HAP-1 (cell line): ENCODE results near the gene FOXN3.
"Not testable (repeated sequence)": the region's sequence is repeated elsewhere in the genome, so short reads cannot be mapped to it uniquely, and the experiment has no call there.

Experiments used
- DNase-seq, 2 experiments: peaks; one replicate each; pipeline ENCODE4 v3.0.0-alpha.2; 2016 to 2020; ENCODE audit warnings: low spot score in 2 of 2
- H3K27me3 ChIP-seq: fragments of 250-450 bp; sonication (Bioruptor Pico); 2 replicates; pipeline ENCODE4 v1.5.1; 2020; ENCODE audit warnings: low read depth, mild to moderate bottlenecking, moderate library complexity
- H3K36me3 ChIP-seq: fragments of 250-450 bp; sonication (Bioruptor Pico); replicated peaks from 2 replicates; pipeline ENCODE4 v1.5.1; 2020; ENCODE audit warnings: mild to moderate bottlenecking
- H3K4me1 ChIP-seq: fragments of 250-450 bp; sonication (Bioruptor Pico); 2 replicates; pipeline ENCODE4 v1.5.1; 2020; ENCODE audit warnings: mild to moderate bottlenecking
- H3K4me3 ChIP-seq: fragments of 250-450 bp; sonication (Bioruptor Pico); 2 replicates; pipeline ENCODE4 v1.5.1; 2020; ENCODE audit warnings: mild to moderate bottlenecking, moderate library complexity
- H3K9me3 ChIP-seq: fragments of 250-450 bp; sonication (Bioruptor Pico); 2 replicates; pipeline ENCODE4 v1.5.1; 2020; ENCODE audit warnings: mild to moderate bottlenecking, moderate library complexity
- in situ Hi-C: fragments of 300-500 bp; cut with MboI; formaldehyde crosslinking; loops from 3 replicates; pipeline ENCODE4 v1.14.3; 2020; ENCODE audit warnings: low sequenced_read_pairs, inconsistent platforms, mixed read lengths

FOXN3 gene

DNA sequence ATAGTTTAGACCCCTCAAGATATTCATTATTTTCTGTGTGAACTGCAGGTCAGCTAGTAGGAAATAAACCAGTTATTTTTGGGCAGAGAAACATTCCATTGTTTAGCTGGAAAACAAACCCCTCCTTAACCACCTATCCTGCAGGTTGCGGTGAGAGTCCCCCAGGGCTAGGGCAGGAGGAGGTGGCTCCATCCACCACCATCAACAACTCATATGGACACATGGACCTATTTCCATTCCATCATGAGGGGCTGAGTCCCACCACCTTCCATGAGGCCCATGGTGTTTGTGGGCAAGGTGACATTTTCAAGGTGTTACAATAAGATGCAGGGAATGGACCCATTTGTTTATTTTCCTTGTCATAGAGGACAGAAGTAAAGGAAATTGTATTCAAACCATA lies 160.1 kb downstream of the FOXN3 start:
- no peak for DNase-seq
- Histone ChIP-seq H3K4me3 (no peak overlapping the region), H3K9me3 (no peaks in the 10 kb centered on the region), H3K36me3 (no peaks in the 10 kb centered on the region), H3K4me1 (no peaks in the 10 kb centered on the region), H3K27me3 (no peaks in the 10 kb centered on the region)
- in situ Hi-C loops: no loop called here

DNA sequence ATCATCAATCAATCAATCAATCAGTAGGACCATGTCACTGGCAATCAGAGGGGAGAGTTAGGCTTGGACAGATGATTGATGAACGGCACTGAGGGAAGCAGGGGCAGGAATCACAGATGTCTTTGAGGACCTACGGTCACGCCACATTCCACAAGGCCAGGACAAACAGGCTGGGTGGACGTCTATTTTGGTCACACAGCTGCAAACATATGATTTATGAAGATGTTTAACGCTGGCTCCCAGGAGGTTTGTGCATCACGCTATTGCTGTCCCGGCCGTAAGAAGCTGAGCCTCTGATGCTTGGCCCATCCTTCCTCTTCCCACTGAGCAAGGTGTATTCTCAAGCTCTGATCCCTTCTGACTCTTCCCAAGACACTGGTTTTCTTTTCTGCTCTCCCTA lies 160.8 kb downstream of the FOXN3 start:
- Histone ChIP-seq H3K4me1 (no peaks in the 10 kb centered on the region), H3K27me3 (no peaks in the 10 kb centered on the region), H3K36me3 (no peaks in the 10 kb centered on the region), H3K9me3 (no peaks in the 10 kb centered on the region), H3K4me3 (no peak overlapping the region)
- no peak for DNase-seq
- in situ Hi-C loops: no loop called here

DNA sequence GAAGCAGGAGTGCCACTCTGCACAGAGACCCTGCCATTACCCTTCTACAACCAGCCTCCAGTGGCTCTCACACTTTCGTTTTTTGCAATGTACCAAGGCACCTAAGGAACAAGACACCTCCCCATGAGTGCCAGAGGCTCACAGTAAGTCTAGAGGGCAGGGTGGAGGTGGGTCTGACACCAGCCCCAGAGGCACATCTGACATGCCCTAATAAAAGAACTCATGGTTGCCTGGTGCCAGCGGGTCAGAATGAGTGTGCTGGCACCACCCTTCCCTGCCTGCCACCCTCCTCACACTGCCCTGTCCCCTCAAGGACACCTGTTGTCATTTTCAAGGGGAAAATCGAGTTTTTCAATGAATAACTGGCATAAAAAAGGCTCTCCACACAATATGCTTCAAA lies 161.2 kb downstream of the FOXN3 start:
- in situ Hi-C loops: no loop called here
- DNase-seq: no peak
- no peak overlapping the region for H3K4me3 ChIP-seq
- H3K4me1 ChIP-seq: no peaks in the 10 kb centered on the region
- no peaks in the 10 kb centered on the region for H3K9me3 ChIP-seq
- no peaks in the 10 kb centered on the region for H3K27me3 ChIP-seq
- no peaks in the 10 kb centered on the region for H3K36me3 ChIP-seq

DNA sequence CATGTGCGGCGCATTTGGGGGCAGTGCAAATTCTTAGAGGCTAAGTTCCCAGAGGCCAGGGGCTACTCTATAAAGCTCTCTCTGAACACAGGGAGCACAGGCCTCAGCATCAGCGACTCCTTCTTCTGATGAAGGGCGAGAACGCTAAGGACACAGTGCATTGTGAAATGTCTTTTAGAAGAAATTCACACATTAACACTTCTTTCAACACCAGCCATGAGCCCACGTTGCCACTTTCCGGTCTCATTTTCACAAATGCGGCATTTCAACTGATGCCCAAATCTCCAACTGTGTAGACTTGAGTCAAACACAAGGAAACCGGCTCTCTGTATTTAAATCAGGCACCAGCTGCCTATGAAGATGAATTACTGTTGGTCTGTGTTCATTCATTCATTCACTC lies 162.0 kb downstream of the FOXN3 start:
- DNase-seq: no peak

DNA sequence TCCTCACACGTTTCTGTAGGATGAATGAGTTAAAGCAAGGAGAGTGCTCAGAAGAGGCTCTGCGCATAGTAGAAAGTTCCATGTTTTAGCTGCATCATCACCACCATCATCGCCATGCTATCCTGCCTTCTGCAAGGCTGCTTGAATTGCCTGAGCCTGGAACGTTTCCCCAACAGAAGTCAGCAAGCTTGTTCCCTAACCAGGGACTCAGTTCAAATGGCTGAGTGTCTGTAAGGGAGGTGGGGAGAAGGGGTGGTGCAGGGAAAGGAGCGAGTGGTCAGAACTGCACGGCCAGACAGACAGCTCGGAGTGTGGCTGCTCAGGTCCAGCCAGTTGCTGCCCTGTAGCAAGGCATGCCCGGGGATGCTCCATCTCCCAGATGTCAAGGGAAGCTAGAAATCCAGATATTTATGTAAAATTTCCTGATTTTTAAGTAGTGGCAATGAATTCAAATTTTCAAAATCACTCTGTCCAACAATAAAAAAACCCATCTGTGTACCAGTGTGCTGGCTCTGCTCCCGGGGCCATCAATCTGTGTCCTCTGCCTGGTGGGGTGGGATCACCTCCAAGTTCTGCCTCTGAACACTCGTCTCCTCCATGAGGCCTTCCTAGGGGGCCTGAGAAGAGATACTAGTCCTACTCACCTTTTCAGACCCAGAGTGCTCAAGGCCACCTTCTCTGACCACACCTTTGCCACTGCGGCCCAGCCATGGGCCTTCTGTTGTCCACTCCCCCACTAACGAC lies 162.7 kb downstream of the FOXN3 start:
- Histone ChIP-seq H3K27me3 (no peaks in the 10 kb centered on the region), H3K4me3 (no peak overlapping the region), H3K9me3 (no peaks in the 10 kb centered on the region), H3K36me3 (no peaks in the 10 kb centered on the region), H3K4me1 (no peaks in the 10 kb centered on the region)
- in situ Hi-C loops: no loop called here
- no peak for DNase-seq

More for the DNA sequence above, 162.0 kb downstream of the FOXN3 start:
- in situ Hi-C loops: no loop called here
- Histone ChIP-seq H3K4me3 (no peak overlapping the region), H3K36me3 (no peaks in the 10 kb centered on the region), H3K4me1 (no peaks in the 10 kb centered on the region), H3K9me3 (no peaks in the 10 kb centered on the region), H3K27me3 (no peaks in the 10 kb centered on the region)

DNA sequence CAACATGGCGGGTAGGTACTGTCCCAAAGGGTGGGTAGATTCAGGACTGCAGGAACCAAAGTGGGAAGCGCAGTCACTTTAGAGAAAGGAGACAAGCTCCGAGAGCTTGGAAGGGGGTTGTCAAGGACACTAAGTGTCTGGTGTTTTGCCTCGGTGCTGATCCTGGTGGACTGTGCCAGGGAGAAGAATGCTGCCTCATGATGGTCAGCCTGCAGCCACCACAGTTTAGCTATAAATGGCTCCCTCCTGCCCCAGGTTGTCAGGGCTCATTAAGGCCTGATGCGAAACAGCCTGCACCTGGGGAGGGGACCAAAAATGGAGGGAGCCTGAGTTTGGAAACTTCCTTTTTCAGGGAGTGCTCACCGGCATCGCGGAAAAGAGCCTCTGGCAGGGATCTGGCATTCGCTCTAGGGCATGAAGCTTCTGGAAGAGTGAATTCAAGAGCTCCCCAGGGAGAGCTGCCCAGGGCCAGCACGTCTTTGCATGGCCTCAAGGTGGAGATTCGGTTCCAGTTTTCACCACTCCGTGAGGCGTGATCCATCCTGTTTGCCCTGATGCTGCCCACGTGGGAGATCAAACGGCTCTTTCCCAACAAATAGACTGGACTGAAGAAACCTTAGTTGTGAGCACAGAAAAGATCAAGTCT lies 164.0 kb downstream of the FOXN3 start:
- peaks cover 8% of the 10 kb centered on the region for H3K4me1 ChIP-seq
- no peaks in the 10 kb centered on the region for H3K27me3 ChIP-seq
- no peaks in the 10 kb centered on the region for H3K9me3 ChIP-seq
- in situ Hi-C loops: no loop called here
- peak in 1 of 2 experiments; percentile 34 for DNase-seq
- no peaks in the 10 kb centered on the region for H3K36me3 ChIP-seq
- H3K4me3 ChIP-seq: no peak overlapping the region

DNA sequence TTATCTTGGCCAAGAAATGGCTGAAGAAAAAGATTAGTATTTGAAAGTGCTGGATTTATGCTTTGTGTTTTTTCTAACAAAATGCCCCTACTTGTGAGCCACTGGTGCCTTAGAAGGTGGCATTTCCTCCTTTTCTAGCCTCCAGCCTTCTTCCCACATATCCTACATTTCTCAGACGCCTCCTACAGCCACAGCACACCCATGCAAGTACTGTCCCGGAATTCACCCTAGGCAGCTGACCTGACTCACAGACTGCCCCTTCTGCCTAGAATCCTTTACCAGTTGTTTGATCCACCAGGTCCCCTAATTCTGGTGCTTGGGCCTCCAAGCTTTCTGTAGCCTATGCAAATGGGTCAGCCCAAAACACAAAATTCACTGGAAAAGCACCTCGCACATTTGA lies 166.0 kb downstream of the FOXN3 start:
- Histone ChIP-seq H3K36me3 (no peaks in the 10 kb centered on the region), H3K4me1 (peaks cover 8% of the 10 kb centered on the region), H3K4me3 (no peak overlapping the region), H3K27me3 (no peaks in the 10 kb centered on the region), H3K9me3 (no peaks in the 10 kb centered on the region)
- DNase-seq: no peak
- in situ Hi-C loops: no loop called here

DNA sequence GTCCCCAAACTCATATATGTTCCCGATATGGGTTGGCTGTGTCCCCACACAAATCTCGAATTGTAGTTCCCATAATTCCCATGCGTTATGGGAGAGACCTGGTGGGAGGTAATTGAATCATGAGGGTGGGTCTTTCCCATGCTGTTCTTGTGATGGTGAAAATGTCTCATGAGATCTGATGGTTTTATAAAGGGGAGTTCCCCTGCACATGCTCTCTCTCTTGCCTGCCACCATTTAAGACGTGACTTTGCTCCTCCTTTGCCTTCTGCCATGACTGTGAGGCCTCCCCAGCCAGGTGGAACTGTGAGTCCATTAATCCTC lies 166.4 kb downstream of the FOXN3 start:
- DNase-seq, H3K4me3 ChIP-seq, H3K36me3 ChIP-seq, in situ Hi-C loops, H3K27me3 ChIP-seq, H3K9me3 ChIP-seq, H3K4me1 ChIP-seq: not testable (repeated sequence)

DNA sequence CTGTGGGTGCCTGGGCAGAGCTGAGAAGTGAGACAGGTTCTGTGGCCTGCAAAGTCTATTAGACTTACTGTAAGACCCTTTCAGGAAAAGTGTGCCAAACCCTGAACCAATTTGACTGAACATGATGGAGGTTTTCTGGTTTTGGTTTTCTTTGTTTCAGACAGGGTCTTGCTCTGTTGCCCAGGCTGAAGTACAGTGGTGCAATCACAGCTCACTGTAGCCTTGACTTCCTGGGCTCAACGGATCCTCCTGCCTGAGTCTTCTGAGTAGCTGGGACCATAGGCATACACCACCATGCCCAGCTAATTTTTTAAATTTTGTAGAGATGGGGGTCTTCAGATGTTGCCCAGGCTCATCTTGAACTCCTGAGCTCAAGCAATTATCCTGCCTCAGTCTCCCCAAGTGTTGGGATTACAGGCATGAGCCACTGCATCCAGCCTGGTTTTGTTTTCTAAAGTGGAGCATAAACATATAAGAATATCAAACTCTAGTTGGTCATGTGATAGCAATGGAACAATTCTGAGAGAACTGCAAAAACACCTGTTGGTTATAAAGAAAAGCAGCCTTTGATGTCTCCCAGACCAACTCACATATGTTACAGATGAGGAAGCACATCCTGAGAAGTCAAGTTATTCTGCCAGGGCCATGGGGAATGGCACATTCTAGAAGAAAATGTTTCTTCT lies 166.9 kb downstream of the FOXN3 start:
- Histone ChIP-seq H3K9me3 (no peaks in the 10 kb centered on the region), H3K4me3 (no peak overlapping the region), H3K27me3 (no peaks in the 10 kb centered on the region), H3K4me1 (peaks cover 8% of the 10 kb centered on the region), H3K36me3 (no peaks in the 10 kb centered on the region)
- no peak for DNase-seq
- in situ Hi-C loops: no loop called here

DNA sequence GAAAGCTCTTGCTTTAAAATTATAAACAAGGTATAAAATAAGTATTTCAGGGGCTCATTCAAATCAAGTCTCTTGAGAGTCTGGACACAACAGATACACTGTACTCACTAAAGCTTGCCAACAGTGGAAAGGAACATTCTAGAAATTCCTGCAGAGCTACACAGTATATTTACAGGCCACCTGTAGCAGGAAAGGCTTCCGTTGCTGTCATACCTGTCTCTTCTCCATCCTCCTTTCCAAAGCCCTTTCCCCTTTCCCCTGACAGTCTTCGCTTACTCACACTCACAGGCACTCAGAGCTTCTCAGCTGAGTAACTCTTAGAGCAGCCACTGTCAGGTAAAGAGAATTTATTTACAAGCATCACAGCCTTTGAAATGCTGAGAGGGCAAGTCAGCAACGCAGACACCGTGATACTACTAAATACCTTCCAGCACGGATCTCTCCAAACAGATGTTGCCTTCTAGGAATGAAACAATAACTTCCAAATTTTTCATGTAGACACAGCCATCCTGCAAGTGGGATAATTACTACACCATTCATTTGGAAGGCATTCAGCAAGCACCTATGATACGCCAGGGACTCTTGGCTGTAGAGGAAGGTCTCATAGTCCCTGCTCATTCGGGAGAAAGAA lies 167.9 kb downstream of the FOXN3 start:
- no peak for DNase-seq
- in situ Hi-C loops: no loop called here
- H3K9me3 ChIP-seq: no peaks in the 10 kb centered on the region
- H3K4me1 ChIP-seq: peaks cover 8% of the 10 kb centered on the region
- H3K36me3 ChIP-seq: no peaks in the 10 kb centered on the region
- H3K27me3 ChIP-seq: no peaks in the 10 kb centered on the region
- H3K4me3 ChIP-seq: no peak overlapping the region

DNA sequence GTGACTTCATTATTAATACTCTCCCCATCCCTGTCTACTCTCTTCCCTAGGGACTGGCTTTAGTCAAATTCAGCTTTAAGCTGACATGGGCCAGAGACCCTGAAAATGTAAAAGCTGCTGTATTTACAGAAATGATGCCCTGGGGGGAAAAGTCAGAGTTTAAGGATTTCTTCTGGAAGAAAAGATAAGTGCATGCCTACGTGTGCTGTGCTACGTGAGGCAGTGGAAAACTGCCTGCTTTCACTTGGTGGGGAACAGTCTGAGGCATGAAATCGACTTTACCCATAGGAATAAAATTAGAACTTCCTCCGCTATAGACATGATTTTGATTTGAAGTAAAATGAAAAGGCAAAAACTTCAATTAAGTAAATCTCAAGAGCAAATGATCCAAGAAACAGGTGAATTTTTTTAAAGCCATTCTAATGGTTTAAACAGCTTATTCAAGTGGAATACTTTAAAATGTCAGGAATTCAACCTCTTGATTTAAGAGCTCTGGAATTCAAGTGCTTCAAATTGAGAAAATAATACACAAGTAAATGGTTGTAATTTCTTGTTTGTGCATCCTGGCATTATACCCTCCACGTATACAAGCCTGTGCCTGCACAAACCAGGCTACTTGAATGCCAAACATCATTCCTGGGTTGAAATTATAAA lies 168.5 kb downstream of the FOXN3 start:
- Histone ChIP-seq H3K27me3 (no peaks in the 10 kb centered on the region), H3K4me1 (peaks cover 8% of the 10 kb centered on the region), H3K36me3 (no peaks in the 10 kb centered on the region), H3K4me3 (no peak overlapping the region), H3K9me3 (no peaks in the 10 kb centered on the region)
- no peak for DNase-seq
- in situ Hi-C loops: no loop called here

DNA sequence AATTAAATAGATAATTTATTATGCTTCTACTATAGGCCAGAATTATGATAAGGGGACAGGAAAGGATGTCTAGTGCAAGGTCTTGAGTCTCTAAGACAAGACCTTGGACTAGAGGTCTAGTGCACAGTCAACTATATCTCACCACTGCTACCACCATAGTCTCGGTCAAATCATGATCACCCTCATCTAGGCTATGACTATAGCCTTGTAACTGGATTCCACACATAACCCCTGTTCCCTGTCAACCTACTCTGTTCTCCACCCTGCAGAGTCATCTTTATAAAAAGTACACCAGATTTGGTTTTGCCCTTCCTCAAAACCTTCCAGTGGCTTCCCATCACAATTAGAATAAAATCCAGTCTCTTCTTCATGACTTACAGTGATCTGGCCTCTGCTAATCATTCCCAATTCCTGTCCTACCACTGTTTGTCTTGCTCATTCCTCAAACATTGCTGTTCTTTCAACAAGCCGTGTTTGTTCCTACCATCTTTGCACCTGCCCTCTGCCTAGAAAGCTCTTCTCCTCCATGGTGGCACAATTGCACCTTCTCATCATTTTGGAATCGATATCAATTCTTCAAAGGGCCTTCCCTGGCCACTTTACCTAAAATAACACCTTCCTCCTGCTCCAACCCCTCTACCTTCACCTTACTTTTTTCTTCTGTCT lies 169.4 kb downstream of the FOXN3 start:
- H3K36me3 ChIP-seq: no peaks in the 10 kb centered on the region
- no peak for DNase-seq
- peaks cover 8% of the 10 kb centered on the region for H3K4me1 ChIP-seq
- in situ Hi-C loops: no loop called here
- no peaks in the 10 kb centered on the region for H3K9me3 ChIP-seq
- H3K27me3 ChIP-seq: no peaks in the 10 kb centered on the region
- no peak overlapping the region for H3K4me3 ChIP-seq

DNA sequence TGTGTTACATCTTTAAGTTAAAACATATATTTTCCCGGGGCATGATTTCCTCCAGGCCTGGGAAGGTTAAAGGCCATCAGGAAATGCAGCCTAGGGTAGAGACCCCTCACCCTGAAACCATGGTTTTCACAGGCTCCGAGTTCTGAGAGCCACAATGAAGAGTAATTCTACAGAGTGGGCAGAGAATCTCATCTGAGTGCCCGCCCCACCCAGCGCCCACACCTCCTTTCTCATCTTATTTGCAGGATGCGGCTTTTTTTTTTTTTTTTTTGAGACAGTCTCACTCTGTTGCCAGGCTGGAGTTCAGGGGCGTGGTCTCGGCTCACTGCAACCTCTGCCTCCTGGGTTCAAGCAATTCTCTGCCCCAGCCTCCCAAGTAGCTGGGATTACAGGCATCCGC lies 170.7 kb downstream of the FOXN3 start:
- no peaks in the 10 kb centered on the region for H3K27me3 ChIP-seq
- H3K9me3 ChIP-seq: no peaks in the 10 kb centered on the region
- DNase-seq: no peak
- H3K36me3 ChIP-seq: no peaks in the 10 kb centered on the region
- H3K4me1 ChIP-seq: peaks cover 8% of the 10 kb centered on the region
- H3K4me3 ChIP-seq: no peak overlapping the region
- in situ Hi-C loops: no loop called here
